GM21360 (cell line): ENCODE measurements around the gene PFKP.

ENCODE experiments used
- ATAC-seq: cut with Tn5 transposase; IDR thresholded peaks from one replicate; pipeline ENCODE4 v1.9.1; 2021; ENCODE audit warnings: mild to moderate bottlenecking, moderate library complexity; ENCODE audit not compliant: unreplicated experiment

The PFKP gene

DNA sequence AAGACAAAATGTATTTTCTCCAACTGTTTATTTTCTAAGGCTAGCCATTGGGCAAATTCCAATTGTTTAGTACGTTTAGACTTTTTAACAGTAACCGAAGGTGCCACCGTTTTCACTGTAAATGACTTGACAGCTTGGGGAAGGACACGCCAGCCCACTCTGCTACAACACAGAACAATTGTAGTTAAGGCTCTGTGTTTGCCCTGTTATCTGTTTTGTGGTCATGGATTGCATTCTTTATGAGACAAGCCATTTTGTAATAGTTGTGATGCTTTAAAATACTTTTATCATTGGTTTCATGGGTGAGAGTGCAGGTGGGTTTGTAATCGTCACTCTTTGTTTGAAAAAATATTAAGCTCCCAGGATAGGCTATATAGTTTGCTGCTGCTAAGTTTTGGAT lies 111.8 kb downstream of the PFKP start:
- ATAC-seq, result no peak

DNA sequence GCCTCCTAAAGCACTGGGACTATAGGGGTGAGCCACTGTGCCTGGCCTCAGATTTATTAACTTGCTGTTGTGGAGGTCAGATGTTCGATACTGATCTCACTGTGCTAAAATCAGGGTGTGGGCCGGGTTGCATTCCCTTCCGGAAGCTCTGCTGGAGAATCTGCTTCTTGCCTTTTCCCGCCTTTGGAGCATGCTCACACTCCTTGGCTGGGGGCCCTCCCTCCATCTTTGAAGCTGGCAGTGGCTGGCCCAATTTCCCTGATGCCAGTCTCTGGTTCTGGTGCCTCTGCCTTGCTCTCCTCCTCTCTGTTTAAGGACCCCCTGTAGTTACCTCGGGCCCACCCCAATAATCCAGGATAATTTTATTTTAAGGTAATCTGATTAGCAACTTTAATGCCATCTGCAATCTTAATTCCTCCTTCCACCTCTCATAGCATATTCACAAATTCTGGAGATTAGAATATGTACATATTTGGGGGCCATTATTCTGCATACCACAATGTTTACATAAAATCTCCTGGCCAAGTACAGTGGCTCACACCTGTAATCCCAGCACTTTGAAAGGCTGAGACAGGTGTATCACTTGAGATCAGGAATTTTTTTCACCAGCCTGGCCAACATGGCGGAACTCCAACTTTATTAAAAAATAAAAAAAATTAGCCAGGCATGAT lies 113.1 kb downstream of the PFKP start:
- no peak for ATAC-seq

DNA sequence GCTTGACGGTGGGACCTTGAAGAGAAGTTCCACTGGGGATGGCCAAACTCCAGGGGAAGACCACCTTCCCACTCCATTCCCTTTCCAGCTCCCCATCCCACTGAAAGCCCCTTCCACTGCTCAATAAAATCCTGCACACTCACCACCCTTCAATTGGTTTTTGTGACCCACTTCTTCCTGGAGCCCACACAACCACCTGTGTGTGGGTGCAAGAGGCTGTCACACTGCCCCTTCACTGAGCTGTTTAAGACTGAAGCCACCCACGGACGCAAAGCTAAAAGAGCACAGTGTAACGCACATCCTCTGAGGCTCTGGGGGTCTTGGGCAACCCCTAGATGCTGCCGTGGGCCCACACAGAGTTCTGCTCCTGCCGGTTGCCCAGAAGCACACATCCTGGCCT lies 118.0 kb downstream of the PFKP start:
- no peak for ATAC-seq

DNA sequence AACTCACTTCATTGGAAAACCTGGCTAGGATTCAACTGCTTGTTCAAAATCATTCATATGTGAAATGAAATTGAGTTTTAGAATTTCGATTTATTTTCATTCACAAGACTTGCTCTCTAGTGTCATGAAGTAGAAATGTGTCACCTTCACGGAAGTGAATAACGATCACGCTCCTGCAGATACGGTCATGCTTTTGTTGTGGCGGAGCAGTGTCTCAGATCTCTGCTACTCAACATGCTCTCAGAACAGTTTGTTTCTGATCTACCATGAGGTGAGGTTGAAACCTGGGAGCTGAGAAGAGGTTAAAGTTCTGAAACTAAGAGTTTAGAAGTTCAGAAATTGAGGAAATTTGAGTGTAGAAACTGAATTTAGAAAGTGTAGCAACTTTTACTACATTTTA lies 119.0 kb downstream of the PFKP start:
- no peak for ATAC-seq
